ENCODE data around the gene SLC7A1. TPM values are rescaled to one million over a fixed set of nuclear protein-coding genes. Genes with fewer than 3 reads are reported as not detected.

The SLC7A1 gene
- total RNA-seq, 3 donors from 2014 or later (not counting 1 experiment from before 2014, with no cell fraction given), result 8.7 to 12.6 (median 10.2) TPM

DNA sequence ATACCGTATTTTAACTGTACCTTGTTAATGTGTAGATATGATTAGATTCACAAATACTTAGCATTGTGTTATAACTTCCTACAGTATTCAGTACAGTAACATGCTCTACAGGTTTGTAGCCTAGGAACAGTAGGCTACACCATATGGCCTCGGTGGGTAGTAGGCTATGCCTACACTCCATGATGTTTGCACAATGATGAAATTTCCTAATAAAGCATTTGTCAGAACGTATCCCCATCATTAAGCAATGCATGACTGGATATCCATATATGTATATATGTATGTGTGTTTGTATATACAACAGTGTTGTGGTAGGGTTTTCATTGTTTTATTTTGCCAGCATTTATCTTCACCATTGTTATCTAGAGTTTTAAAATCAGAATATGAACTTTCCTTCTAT is 119.4 kb downstream of the SLC7A1 start:
- intact Hi-C loops (cut with micrococcal nuclease), result no loop called here
- no peaks in the 10 kb centered on the region for H3K36me3 Mint-ChIP-seq
- H3K9me3 ChIP-seq (ENCODE audit: control insufficient read depth, insufficient read depth, low read length), result no peaks in the 10 kb centered on the region
- H3K4me1 Mint-ChIP-seq, result no peaks in the 10 kb centered on the region
- no peak overlapping the region for H3K4me3 ChIP-seq (ENCODE audit: low read length)
- WGBS (ENCODE audit: insufficient coverage), result 92% methylated on average over 1 of the region's 3 CpGs
- H3K27me3 Mint-ChIP-seq (ENCODE audit: low read depth in 2 of 2), result peaks cover 12 to 20% of the 10 kb centered on the region in 2 donors
- H3K27ac ChIP-seq (ENCODE audit: low read length), result no peak overlapping the region
- no peaks in the 10 kb centered on the region for H3K9me3 Mint-ChIP-seq
- H3K36me3 ChIP-seq (ENCODE audit: control insufficient read depth, insufficient read depth, low read length), result no peaks in the 10 kb centered on the region
- H3K27me3 ChIP-seq (ENCODE audit: control insufficient read depth, insufficient read depth, low read length), result no peaks in the 10 kb centered on the region
- ATAC-seq (no peak), DNase-seq (no peak)
- no peak for TF ChIP-seq CTCF (IDR thresholded peaks at IDR 0.05)
- H3K4me1 ChIP-seq (ENCODE audit: control insufficient read depth, insufficient read depth, low read length), result no peaks in the 10 kb centered on the region
- no peak overlapping the region for H3K4me3 Mint-ChIP-seq
- no peak overlapping the region for H3K27ac Mint-ChIP-seq

GRCh38 chr13:29474991-29475390 is 120.5 kb downstream of the SLC7A1 start:
- no peak overlapping the region for H3K27ac Mint-ChIP-seq
- H3K27me3 Mint-ChIP-seq (ENCODE audit: low read depth in 2 of 2), result peaks cover 8 to 14% of the 10 kb centered on the region in 2 donors
- no peak overlapping the region for H3K4me3 Mint-ChIP-seq
- no peak for TF ChIP-seq CTCF (IDR thresholded peaks at IDR 0.05)
- DNase-seq (no peak), ATAC-seq (no peak)
- intact Hi-C loops (cut with micrococcal nuclease), result no loop called here
- H3K36me3 ChIP-seq (ENCODE audit: control insufficient read depth, insufficient read depth, low read length), result no peaks in the 10 kb centered on the region
- no peaks in the 10 kb centered on the region for H3K9me3 ChIP-seq (ENCODE audit: control insufficient read depth, insufficient read depth, low read length)
- 96% methylated on average over 2 of the region's 3 CpGs for WGBS (ENCODE audit: insufficient coverage)
- H3K36me3 Mint-ChIP-seq, result no peaks in the 10 kb centered on the region
- no peaks in the 10 kb centered on the region for H3K27me3 ChIP-seq (ENCODE audit: control insufficient read depth, insufficient read depth, low read length)
- no peaks in the 10 kb centered on the region for H3K4me1 ChIP-seq (ENCODE audit: control insufficient read depth, insufficient read depth, low read length)
- H3K27ac ChIP-seq (ENCODE audit: low read length), result no peak overlapping the region
- H3K4me1 Mint-ChIP-seq, result no peaks in the 10 kb centered on the region
- no peaks in the 10 kb centered on the region for H3K9me3 Mint-ChIP-seq
- H3K4me3 ChIP-seq (ENCODE audit: low read length), result no peak overlapping the region

DNA sequence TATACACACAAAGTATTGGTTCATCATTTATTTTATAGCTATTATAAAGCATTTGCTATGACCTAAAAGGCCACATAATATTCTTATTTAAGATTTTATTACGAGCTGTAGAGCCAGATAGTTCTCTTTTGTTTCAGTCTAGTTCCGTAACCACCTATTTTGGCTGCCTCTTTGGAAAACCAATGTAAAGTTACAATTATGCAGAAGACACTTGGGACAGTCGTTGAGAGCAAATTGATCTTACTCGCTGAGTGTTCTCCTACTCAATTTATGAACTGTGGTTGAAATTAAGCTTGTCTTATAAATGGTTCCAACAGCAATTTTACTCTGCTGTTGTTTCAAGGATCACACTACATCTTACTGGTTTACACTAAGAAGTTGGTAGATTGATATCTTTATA is 122.3 kb downstream of the SLC7A1 start:
- Histone ChIP-seq H3K4me3 (ENCODE audit: low read length) (no peak overlapping the region), H3K4me1 (ENCODE audit: control insufficient read depth, insufficient read depth, low read length) (no peaks in the 10 kb centered on the region), H3K27ac (ENCODE audit: low read length) (no peak overlapping the region), H3K36me3 (ENCODE audit: control insufficient read depth, insufficient read depth, low read length) (no peaks in the 10 kb centered on the region), H3K9me3 (ENCODE audit: control insufficient read depth, insufficient read depth, low read length) (no peaks in the 10 kb centered on the region), H3K27me3 (ENCODE audit: control insufficient read depth, insufficient read depth, low read length) (no peaks in the 10 kb centered on the region)
- no peak overlapping the region for H3K4me3 Mint-ChIP-seq
- H3K36me3 Mint-ChIP-seq, result no peaks in the 10 kb centered on the region
- TF ChIP-seq CTCF (IDR thresholded peaks at IDR 0.05), result no peak
- no peak overlapping the region for H3K27ac Mint-ChIP-seq
- no peak for DNase-seq
- H3K9me3 Mint-ChIP-seq, result no peaks in the 10 kb centered on the region
- H3K27me3 Mint-ChIP-seq (ENCODE audit: low read depth in 2 of 2), result peaks cover 4 to 14% of the 10 kb centered on the region in 2 donors
- 93% methylated on average over 2 of the region's 4 CpGs for WGBS (ENCODE audit: insufficient coverage)
- ATAC-seq, result no peak
- H3K4me1 Mint-ChIP-seq, result no peaks in the 10 kb centered on the region
- intact Hi-C loops (cut with micrococcal nuclease), result no loop called here

DNA sequence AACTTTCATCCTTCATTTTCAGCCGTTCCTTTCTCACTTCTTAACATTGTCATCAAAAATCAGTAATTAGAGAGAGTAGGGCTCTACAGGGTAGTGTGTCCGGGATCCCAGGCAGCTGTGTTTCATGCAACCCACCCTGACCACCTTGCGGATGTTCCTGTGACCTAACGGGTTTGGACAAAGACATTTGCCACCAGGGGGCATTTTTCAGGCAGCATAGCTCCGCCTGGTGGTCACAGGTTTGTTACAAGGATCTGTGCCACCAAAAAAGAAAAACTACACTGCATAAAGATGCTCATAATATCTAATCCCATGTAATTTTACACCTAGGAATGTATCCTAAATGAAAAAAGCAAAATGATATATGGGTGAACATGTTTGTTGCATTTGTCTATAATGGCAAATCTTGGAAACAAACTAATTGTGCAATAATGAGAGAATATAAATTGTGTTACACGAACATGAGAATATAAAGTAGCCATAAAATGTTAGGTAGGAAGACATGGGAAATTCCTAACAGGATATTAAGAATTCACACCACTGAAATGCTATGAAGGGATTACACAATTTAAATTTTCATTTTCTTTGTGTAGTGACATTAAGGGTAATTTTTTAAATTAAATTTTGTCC is 123.0 kb downstream of the SLC7A1 start:
- H3K9me3 Mint-ChIP-seq, result no peaks in the 10 kb centered on the region
- peaks cover 3 to 12% of the 10 kb centered on the region in 2 donors for H3K27me3 Mint-ChIP-seq (ENCODE audit: low read depth in 2 of 2)
- peak in 2 of 3 donors; percentile 26 to 64 for ATAC-seq
- Histone ChIP-seq H3K9me3 (ENCODE audit: control insufficient read depth, insufficient read depth, low read length) (no peaks in the 10 kb centered on the region), H3K4me1 (ENCODE audit: control insufficient read depth, insufficient read depth, low read length) (no peaks in the 10 kb centered on the region), H3K36me3 (ENCODE audit: control insufficient read depth, insufficient read depth, low read length) (no peaks in the 10 kb centered on the region), H3K27ac (ENCODE audit: low read length) (no peak overlapping the region), H3K27me3 (ENCODE audit: control insufficient read depth, insufficient read depth, low read length) (no peaks in the 10 kb centered on the region), H3K4me3 (ENCODE audit: low read length) (no peak overlapping the region)
- H3K4me1 Mint-ChIP-seq, result peaks cover 0 to 3% of the 10 kb centered on the region in 2 donors
- no peak overlapping the region for H3K4me3 Mint-ChIP-seq
- no peaks in the 10 kb centered on the region for H3K36me3 Mint-ChIP-seq
- DNase-seq, result peak in 1 of 2 donors; percentile 66
- no peak overlapping the region for H3K27ac Mint-ChIP-seq
- TF ChIP-seq CTCF (IDR thresholded peaks at IDR 0.05), result peak; percentile 89
- 51% methylated on average over 6 of the region's 6 CpGs for WGBS (ENCODE audit: insufficient coverage)
- intact Hi-C loops (cut with micrococcal nuclease), result no loop called here
